ENCODE results near the gene IER5. TPM values are rescaled to one million over a fixed set of nuclear protein-coding genes. Genes with fewer than 3 reads are reported as not detected.
A peak's percentile ranks its signal among the peaks of the same experiment; 100 is the strongest.

Gene IER5
- total and polyA plus RNA-seq, 3 experiments from 2014 or later: 29.0 to 57.2 (median 52.3) TPM

- H3K36me3 ChIP-seq (ENCODE audit: insufficient read depth, low read length): no peaks in the 10 kb centered on the region
- ChIA-PET POLR2A (no interaction called here), CTCF (interaction anchor here (1.0 to 5.7 kb wide), 4 partner anchors 17 to 77 kb away, joined by 3 to 98 read pairs (median 31); no protein-coding TSS in a partner anchor)
- H3K27me3 ChIP-seq (ENCODE audit: insufficient read depth, low read length, poor library complexity, severe bottlenecking): no peaks in the 10 kb centered on the region
- Mint-ChIP-seq H3K4me3 (peak overlapping the region in 1 of 7 donors; percentile 96), H3K9me3 (peaks cover 0 to 3% (median 0%) of the 10 kb centered on the region in 5 donors), H3K36me3 (peaks cover 0 to 22% (median 0%) of the 10 kb centered on the region in 3 donors), H3K4me1 (peaks cover 21 to 30% (median 29%) of the 10 kb centered on the region in 3 donors), H3K27ac (peak overlapping the region in 1 of 8 donors; percentile 97), H3K27me3 (peaks cover under 1 to 6% of the 10 kb centered on the region in 2 donors)
- no peaks in the 10 kb centered on the region for H3K9me3 ChIP-seq (ENCODE audit: low read length)
- no peak overlapping the region for H3K4me3 ChIP-seq (ENCODE audit: low read length)
- peaks cover 24% of the 10 kb centered on the region for H3K4me1 ChIP-seq (ENCODE audit: insufficient read depth, low read length)
- DNase-seq: no peak
- peak overlapping the region; percentile 99 for H3K27ac ChIP-seq (ENCODE audit: low read depth, low read length)
These were observed 1.6 kb upstream of the IER5 start for GRCh38 chr1:181086926-181087325.

- H3K4me1 Mint-ChIP-seq: peaks cover 24 to 36% (median 34%) of the 10 kb centered on the region in 3 donors
- peaks cover 0 to 25% (median 0%) of the 10 kb centered on the region in 3 donors for H3K36me3 Mint-ChIP-seq
- H3K4me3 Mint-ChIP-seq: peak overlapping the region in 5 of 7 donors; percentile 8 to 100 (median 96)
- peaks cover 0 to 6% of the 10 kb centered on the region in 2 donors for H3K27me3 Mint-ChIP-seq
- H3K9me3 ChIP-seq (ENCODE audit: low read length): no peaks in the 10 kb centered on the region
- no peak for DNase-seq
- peak overlapping the region in 2 of 8 donors; percentile 46 to 97 for H3K27ac Mint-ChIP-seq
- no peaks in the 10 kb centered on the region for H3K27me3 ChIP-seq (ENCODE audit: insufficient read depth, low read length, poor library complexity, severe bottlenecking)
- H3K9me3 Mint-ChIP-seq: peaks cover 0 to 3% (median 0%) of the 10 kb centered on the region in 5 donors
- H3K4me3 ChIP-seq (ENCODE audit: low read length): no peak overlapping the region
- H3K27ac ChIP-seq (ENCODE audit: low read depth, low read length): peak overlapping the region; percentile 99
- no peaks in the 10 kb centered on the region for H3K36me3 ChIP-seq (ENCODE audit: insufficient read depth, low read length)
- peaks cover 27% of the 10 kb centered on the region for H3K4me1 ChIP-seq (ENCODE audit: insufficient read depth, low read length)
- POLR2A ChIA-PET: interaction anchor here (5.5 kb wide), 1 partner anchor 18 kb away, joined by 111 read pairs; no protein-coding TSS in a partner anchor
- CTCF ChIA-PET: interaction anchor here (4.0 to 5.7 kb wide), 3 partner anchors 17 to 77 kb away, joined by 20 to 70 read pairs (median 42); no protein-coding TSS in a partner anchor
These were observed 1.0 kb upstream of the IER5 start for GRCh38 chr1:181087400-181087901.

GRCh38 chr1:181089017-181089675 is 646 bp downstream of the IER5 start:
- ChIA-PET POLR2A (interaction anchor here (0.7 to 5.5 kb wide), 14 partner anchors 11 to 587 kb away, joined by 3 to 111 read pairs (median 4); partner anchors contain the start of genes ACBD6, MR1, STX6 and XPR1), CTCF (interaction anchor here (0.7 to 5.7 kb wide), 3 partner anchors 16 to 53 kb away, joined by 3 to 70 read pairs (median 39); no protein-coding TSS in a partner anchor)
- peaks cover 0 to 6% of the 10 kb centered on the region in 2 donors for H3K27me3 Mint-ChIP-seq
- peak overlapping the region; percentile 98 to 100 (median 99) for H3K27ac Mint-ChIP-seq
- H3K36me3 Mint-ChIP-seq: peaks cover 0 to 36% (median 0%) of the 10 kb centered on the region in 3 donors
- H3K27me3 ChIP-seq (ENCODE audit: insufficient read depth, low read length, poor library complexity, severe bottlenecking): no peaks in the 10 kb centered on the region
- H3K36me3 ChIP-seq (ENCODE audit: insufficient read depth, low read length): no peaks in the 10 kb centered on the region
- peaks cover 0 to 3% (median 0%) of the 10 kb centered on the region in 5 donors for H3K9me3 Mint-ChIP-seq
- no peaks in the 10 kb centered on the region for H3K9me3 ChIP-seq (ENCODE audit: low read length)
- H3K4me1 Mint-ChIP-seq: peaks cover 36 to 48% (median 47%) of the 10 kb centered on the region in 3 donors
- peak overlapping the region; percentile 99 for H3K27ac ChIP-seq (ENCODE audit: low read depth, low read length)
- H3K4me3 Mint-ChIP-seq: peak overlapping the region; percentile 96 to 100 (median 99)
- H3K4me3 ChIP-seq (ENCODE audit: low read length): peak overlapping the region; percentile 88
- H3K4me1 ChIP-seq (ENCODE audit: insufficient read depth, low read length): peaks cover 27% of the 10 kb centered on the region
- DNase-seq: peak in 3 of 5 donors; percentile 12 to 63 (median 27)

GRCh38 chr1:181089676-181090544 is 1.4 kb downstream of the IER5 start:
- peak overlapping the region; percentile 92 to 100 (median 94) for H3K4me3 Mint-ChIP-seq
- peaks cover 0 to 40% (median 4%) of the 10 kb centered on the region in 3 donors for H3K36me3 Mint-ChIP-seq
- DNase-seq: peak; percentile 72 to 88 (median 81)
- H3K4me1 Mint-ChIP-seq: peaks cover 35 to 48% (median 43%) of the 10 kb centered on the region in 3 donors
- ChIA-PET POLR2A (interaction anchor here (0.7 to 5.5 kb wide), 14 partner anchors 9 to 587 kb away, joined by 3 to 111 read pairs (median 4); partner anchors contain the start of genes MR1, STX6 and XPR1), CTCF (interaction anchor here (0.8 to 5.7 kb wide), 13 partner anchors 9 to 78 kb away, joined by 3 to 70 read pairs (median 4); no protein-coding TSS in a partner anchor)
- H3K36me3 ChIP-seq (ENCODE audit: insufficient read depth, low read length): no peaks in the 10 kb centered on the region
- H3K27ac ChIP-seq (ENCODE audit: low read depth, low read length): peak overlapping the region; percentile 99
- H3K27me3 ChIP-seq (ENCODE audit: insufficient read depth, low read length, poor library complexity, severe bottlenecking): no peaks in the 10 kb centered on the region
- peak overlapping the region; percentile 88 for H3K4me3 ChIP-seq (ENCODE audit: low read length)
- peaks cover 22% of the 10 kb centered on the region for H3K4me1 ChIP-seq (ENCODE audit: insufficient read depth, low read length)
- H3K27ac Mint-ChIP-seq: peak overlapping the region; percentile 96 to 100 (median 98)
- H3K9me3 Mint-ChIP-seq: peaks cover 0 to 3% (median 0%) of the 10 kb centered on the region in 5 donors
- H3K9me3 ChIP-seq (ENCODE audit: low read length): no peaks in the 10 kb centered on the region
- H3K27me3 Mint-ChIP-seq: peaks cover 0 to 6% of the 10 kb centered on the region in 2 donors

- peak overlapping the region; percentile 92 to 100 (median 94) for H3K4me3 Mint-ChIP-seq
- peak overlapping the region; percentile 99 for H3K27ac ChIP-seq (ENCODE audit: low read depth, low read length)
- peaks cover 2 to 42% (median 4%) of the 10 kb centered on the region in 3 donors for H3K36me3 Mint-ChIP-seq
- H3K27me3 Mint-ChIP-seq: peaks cover 0 to 6% of the 10 kb centered on the region in 2 donors
- ChIA-PET POLR2A (interaction anchor here (0.7 to 5.5 kb wide), 11 partner anchors 8 to 588 kb away, joined by 3 to 111 read pairs (median 4); partner anchors contain the start of genes MR1 and STX6), CTCF (interaction anchor here (0.8 to 5.7 kb wide), 13 partner anchors 8 to 77 kb away, joined by 3 to 70 read pairs (median 4); no protein-coding TSS in a partner anchor)
- no peaks in the 10 kb centered on the region for H3K27me3 ChIP-seq (ENCODE audit: insufficient read depth, low read length, poor library complexity, severe bottlenecking)
- DNase-seq: peak in 4 of 5 donors; percentile 21 to 62 (median 38)
- H3K9me3 Mint-ChIP-seq: peaks cover 0 to 3% (median 0%) of the 10 kb centered on the region in 5 donors
- H3K4me3 ChIP-seq (ENCODE audit: low read length): peak overlapping the region; percentile 88
- H3K27ac Mint-ChIP-seq: peak overlapping the region; percentile 96 to 100 (median 98)
- peaks cover 22% of the 10 kb centered on the region for H3K4me1 ChIP-seq (ENCODE audit: insufficient read depth, low read length)
- H3K4me1 Mint-ChIP-seq: peaks cover 35 to 48% (median 43%) of the 10 kb centered on the region in 3 donors
- H3K9me3 ChIP-seq (ENCODE audit: low read length): no peaks in the 10 kb centered on the region
- H3K36me3 ChIP-seq (ENCODE audit: insufficient read depth, low read length): no peaks in the 10 kb centered on the region
These were observed 2.2 kb downstream of the IER5 start for GRCh38 chr1:181090641-181091126.

GRCh38 chr1:181091309-181092040 is 3.0 kb downstream of the IER5 start:
- DNase-seq: no peak
- H3K4me1 ChIP-seq (ENCODE audit: insufficient read depth, low read length): peaks cover 22% of the 10 kb centered on the region
- H3K27ac ChIP-seq (ENCODE audit: low read depth, low read length): peak overlapping the region; percentile 99
- peaks cover 0 to 3% (median 0%) of the 10 kb centered on the region in 5 donors for H3K9me3 Mint-ChIP-seq
- POLR2A ChIA-PET: interaction anchor here (1.1 to 5.5 kb wide), 3 partner anchors 10 to 59 kb away, joined by 4 to 111 read pairs (median 11); no protein-coding TSS in a partner anchor
- peaks cover 35 to 48% (median 43%) of the 10 kb centered on the region in 3 donors for H3K4me1 Mint-ChIP-seq
- H3K27ac Mint-ChIP-seq: peak overlapping the region; percentile 96 to 100 (median 98)
- H3K36me3 ChIP-seq (ENCODE audit: insufficient read depth, low read length): no peaks in the 10 kb centered on the region
- H3K36me3 Mint-ChIP-seq: peaks cover 2 to 42% (median 4%) of the 10 kb centered on the region in 3 donors
- H3K9me3 ChIP-seq (ENCODE audit: low read length): no peaks in the 10 kb centered on the region
- CTCF ChIA-PET: interaction anchor here (0.6 to 5.7 kb wide), 11 partner anchors 7 to 334 kb away, joined by 3 to 70 read pairs (median 4); no protein-coding TSS in a partner anchor
- H3K4me3 ChIP-seq (ENCODE audit: low read length): peak overlapping the region; percentile 88
- H3K4me3 Mint-ChIP-seq: peak overlapping the region; percentile 92 to 100 (median 94)
- no peaks in the 10 kb centered on the region for H3K27me3 ChIP-seq (ENCODE audit: insufficient read depth, low read length, poor library complexity, severe bottlenecking)
- H3K27me3 Mint-ChIP-seq: peaks cover 0 to 6% of the 10 kb centered on the region in 2 donors
